ENCODE results near the gene HNF4A. TPM values are rescaled to one million over a fixed set of nuclear protein-coding genes. Genes with fewer than 3 reads are reported as not detected.

HNF4A gene
- total and polyA plus RNA-seq, 2 of the 13 experiments (the other 11 are each of a cell fraction or from before 2014, with no cell fraction given): 80.9 to 169 TPM

DNA sequence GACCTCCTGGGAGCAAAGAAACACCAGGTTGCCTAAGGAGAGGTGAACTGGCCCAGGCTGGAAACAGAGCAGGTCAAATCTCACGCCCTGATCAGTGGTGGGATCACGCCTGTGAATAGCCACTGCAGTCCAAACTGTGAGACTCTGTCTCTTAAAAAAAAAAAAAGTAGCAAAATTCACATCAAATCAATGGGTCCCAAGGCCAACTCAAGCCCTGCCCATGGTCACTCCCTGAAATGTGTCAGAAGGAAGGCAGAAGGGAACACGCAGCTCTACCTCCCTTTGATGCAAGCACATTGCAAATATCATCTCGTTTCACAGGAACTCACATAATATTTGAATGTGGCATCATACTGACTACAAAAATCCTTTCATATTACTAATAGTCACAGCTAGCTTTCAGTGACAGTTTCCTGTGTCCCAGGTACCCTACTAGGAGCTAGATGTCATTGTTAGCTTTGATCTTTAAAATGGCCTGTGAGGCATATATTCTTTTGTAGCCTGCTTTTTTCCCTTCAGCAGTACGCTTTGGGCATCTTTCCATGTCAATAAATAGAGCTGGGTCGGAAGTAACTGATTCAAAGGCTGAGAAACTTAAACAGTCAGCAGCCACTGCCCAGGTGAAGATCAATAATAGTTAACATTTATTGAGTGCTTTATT lies 105.8 kb downstream of the HNF4A start (continued):
- TF ChIP-seq, protein P1, sequence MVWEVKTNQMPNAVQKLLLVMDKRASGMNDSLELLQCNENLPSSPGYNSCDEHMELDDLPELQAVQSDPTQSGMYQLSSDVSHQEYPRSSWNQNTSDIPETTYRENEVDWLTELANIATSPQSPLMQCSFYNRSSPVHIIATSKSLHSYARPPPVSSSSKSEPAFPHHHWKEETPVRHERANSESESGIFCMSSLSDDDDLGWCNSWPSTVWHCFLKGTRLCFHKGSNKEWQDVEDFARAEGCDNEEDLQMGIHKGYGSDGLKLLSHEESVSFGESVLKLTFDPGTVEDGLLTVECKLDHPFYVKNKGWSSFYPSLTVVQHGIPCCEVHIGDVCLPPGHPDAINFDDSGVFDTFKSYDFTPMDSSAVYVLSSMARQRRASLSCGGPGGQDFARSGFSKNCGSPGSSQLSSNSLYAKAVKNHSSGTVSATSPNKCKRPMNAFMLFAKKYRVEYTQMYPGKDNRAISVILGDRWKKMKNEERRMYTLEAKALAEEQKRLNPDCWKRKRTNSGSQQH (CRISPR knock-in tag; IDR thresholded peaks at IDR 0.05; ENCODE audit: low read depth): peak; percentile 74; the same call in 1 of the 2 replicates
- TF ChIP-seq THAP7 (CRISPR knock-in tag; IDR thresholded peaks at IDR 0.05) (0 out of 2 replicates have a peak, but pooled peaks have one; percentile 39), HOMEZ (CRISPR knock-in tag; IDR thresholded peaks at IDR 0.05; ENCODE audit: low read depth) (peak; percentile 23; the same call in 1 of the 2 replicates), ZNF12 (CRISPR knock-in tag; IDR thresholded peaks at IDR 0.05) (no peak; the same call in 1 of the 2 replicates), CCAR2 (optimal IDR thresholded peaks at IDR 0.05; ENCODE audit: low read depth, low read length) (no peak), CEBPB (IDR thresholded peaks at IDR 0.05; ENCODE audit: borderline replicate concordance, low read depth, low read length) (no peak), ZNF746 (CRISPR knock-in tag; IDR thresholded peaks at IDR 0.05) (no peak; the same call in 1 of the 2 replicates), RXRB (CRISPR knock-in tag; IDR thresholded peaks at IDR 0.05; ENCODE audit: borderline replicate concordance) (peak; percentile 21), RCOR2 (CRISPR knock-in tag; IDR thresholded peaks at IDR 0.05) (peak; percentile 4), ZNF30 (CRISPR knock-in tag; IDR thresholded peaks at IDR 0.05) (no peak), ZKSCAN5 (CRISPR knock-in tag; IDR thresholded peaks at IDR 0.05) (no peak), HNRNPK (IDR thresholded peaks at IDR 0.05; ENCODE audit: low read depth, low read length, poor library complexity, severe bottlenecking) (no peak), ZNF703 (CRISPR knock-in tag; IDR thresholded peaks at IDR 0.05; ENCODE audit: borderline replicate concordance) (no peak), ARNT2 (CRISPR knock-in tag; IDR thresholded peaks at IDR 0.05; ENCODE audit: low read depth) (no peak), ZNF766 (CRISPR knock-in tag; IDR thresholded peaks at IDR 0.05; ENCODE audit: borderline replicate concordance) (no peak), ZNF878 (CRISPR knock-in tag; IDR thresholded peaks at IDR 0.05) (no peak), FOXA1 (IDR thresholded peaks at IDR 0.05) (no peak), FOXA1 (CRISPR knock-in tag; IDR thresholded peaks at IDR 0.05) (0 out of 2 replicates have a peak, but pooled peaks have one; percentile 15), ZNF674 (CRISPR knock-in tag; IDR thresholded peaks at IDR 0.05; ENCODE audit: low read depth) (no peak), ZNF790 (CRISPR knock-in tag; IDR thresholded peaks at IDR 0.05; ENCODE audit: borderline replicate concordance) (no peak), ZNF512B (CRISPR knock-in tag; IDR thresholded peaks at IDR 0.05; ENCODE audit: borderline replicate concordance) (no peak; the same call in 1 of the 2 replicates), ZNF563 (CRISPR knock-in tag; IDR thresholded peaks at IDR 0.05) (no peak)
- TF ChIP-seq, protein P2, sequence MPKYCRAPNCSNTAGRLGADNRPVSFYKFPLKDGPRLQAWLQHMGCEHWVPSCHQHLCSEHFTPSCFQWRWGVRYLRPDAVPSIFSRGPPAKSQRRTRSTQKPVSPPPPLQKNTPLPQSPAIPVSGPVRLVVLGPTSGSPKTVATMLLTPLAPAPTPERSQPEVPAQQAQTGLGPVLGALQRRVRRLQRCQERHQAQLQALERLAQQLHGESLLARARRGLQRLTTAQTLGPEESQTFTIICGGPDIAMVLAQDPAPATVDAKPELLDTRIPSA (CRISPR knock-in tag; IDR thresholded peaks at IDR 0.05; ENCODE audit: borderline replicate concordance): no peak
